ENCODE results near the gene NR5A1.

DNA sequence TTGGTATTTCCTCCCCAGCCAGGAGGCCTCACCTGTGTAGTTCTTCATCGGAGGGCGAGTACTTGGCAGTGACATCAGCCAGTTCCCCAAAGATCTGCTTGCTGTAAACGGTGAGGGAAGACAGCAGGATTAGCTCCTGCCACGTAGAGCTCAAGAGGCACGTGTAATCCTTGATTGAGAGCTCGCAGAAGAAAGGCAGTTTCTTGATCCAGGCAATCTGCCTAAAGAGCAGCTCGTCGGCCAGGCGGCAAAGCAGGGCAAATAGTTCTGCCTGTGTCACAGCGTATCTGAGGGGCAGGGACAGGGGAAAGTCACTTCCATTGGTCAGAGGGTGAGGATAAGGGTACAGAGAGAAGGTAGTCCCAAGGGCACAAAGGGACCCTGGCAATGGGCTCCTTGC, 28.6 kb upstream of the NR5A1 start:
- TF ChIP-seq, protein P1, sequence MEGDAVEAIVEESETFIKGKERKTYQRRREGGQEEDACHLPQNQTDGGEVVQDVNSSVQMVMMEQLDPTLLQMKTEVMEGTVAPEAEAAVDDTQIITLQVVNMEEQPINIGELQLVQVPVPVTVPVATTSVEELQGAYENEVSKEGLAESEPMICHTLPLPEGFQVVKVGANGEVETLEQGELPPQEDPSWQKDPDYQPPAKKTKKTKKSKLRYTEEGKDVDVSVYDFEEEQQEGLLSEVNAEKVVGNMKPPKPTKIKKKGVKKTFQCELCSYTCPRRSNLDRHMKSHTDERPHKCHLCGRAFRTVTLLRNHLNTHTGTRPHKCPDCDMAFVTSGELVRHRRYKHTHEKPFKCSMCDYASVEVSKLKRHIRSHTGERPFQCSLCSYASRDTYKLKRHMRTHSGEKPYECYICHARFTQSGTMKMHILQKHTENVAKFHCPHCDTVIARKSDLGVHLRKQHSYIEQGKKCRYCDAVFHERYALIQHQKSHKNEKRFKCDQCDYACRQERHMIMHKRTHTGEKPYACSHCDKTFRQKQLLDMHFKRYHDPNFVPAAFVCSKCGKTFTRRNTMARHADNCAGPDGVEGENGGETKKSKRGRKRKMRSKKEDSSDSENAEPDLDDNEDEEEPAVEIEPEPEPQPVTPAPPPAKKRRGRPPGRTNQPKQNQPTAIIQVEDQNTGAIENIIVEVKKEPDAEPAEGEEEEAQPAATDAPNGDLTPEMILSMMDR (IDR thresholded peaks at IDR 0.05): no peak
- no peak for TF ChIP-seq POLR2A (IDR thresholded peaks at IDR 0.05)

Measured in vagina (tissue), 2 donors.